GM23338 (cell line): Measurements from ENCODE around the gene NPIPA1.

ENCODE experiments used
- CTCF ChIP-seq, 2 experiments: fragments of 200-600 bp in 1 of 2; sonication (generic) in 1 of 2; conservative IDR thresholded peaks; 2 replicates each; pipeline versions ENCODE4 v1.5.1 to v1.6.1; 2016 to 2017; ENCODE audit warnings: antibody characterized with exemption in 2 of 2, low read depth in 2 of 2, mild to moderate bottlenecking in 2 of 2, moderate library complexity in 1 of 2
- REST ChIP-seq: IDR thresholded peaks from one replicate; pipeline ENCODE4 v1.6.1; 2018; ENCODE audit warnings: antibody characterized with exemption; ENCODE audit not compliant: unreplicated experiment

- TF ChIP-seq CTCF (conservative IDR thresholded peaks at IDR 0.05; ENCODE audit: low read depth in 2 of 2) = no peak
- TF ChIP-seq REST = no peak
Measured at GRCh38 chr16:14963281-14964173, 26.3 kb downstream of the NPIPA1 start.
